Ramos (cell line): ENCODE results near the gene FAT1.

Experiments
- in situ Hi-C: fragments of 300-500 bp; cut with MboI; formaldehyde crosslinking; loops from one replicate; pipeline ENCODE4 v1.14.3; 2022; ENCODE audit warnings: low sequenced_read_pairs; ENCODE audit not compliant: unreplicated experiment

The FAT1 gene

DNA sequence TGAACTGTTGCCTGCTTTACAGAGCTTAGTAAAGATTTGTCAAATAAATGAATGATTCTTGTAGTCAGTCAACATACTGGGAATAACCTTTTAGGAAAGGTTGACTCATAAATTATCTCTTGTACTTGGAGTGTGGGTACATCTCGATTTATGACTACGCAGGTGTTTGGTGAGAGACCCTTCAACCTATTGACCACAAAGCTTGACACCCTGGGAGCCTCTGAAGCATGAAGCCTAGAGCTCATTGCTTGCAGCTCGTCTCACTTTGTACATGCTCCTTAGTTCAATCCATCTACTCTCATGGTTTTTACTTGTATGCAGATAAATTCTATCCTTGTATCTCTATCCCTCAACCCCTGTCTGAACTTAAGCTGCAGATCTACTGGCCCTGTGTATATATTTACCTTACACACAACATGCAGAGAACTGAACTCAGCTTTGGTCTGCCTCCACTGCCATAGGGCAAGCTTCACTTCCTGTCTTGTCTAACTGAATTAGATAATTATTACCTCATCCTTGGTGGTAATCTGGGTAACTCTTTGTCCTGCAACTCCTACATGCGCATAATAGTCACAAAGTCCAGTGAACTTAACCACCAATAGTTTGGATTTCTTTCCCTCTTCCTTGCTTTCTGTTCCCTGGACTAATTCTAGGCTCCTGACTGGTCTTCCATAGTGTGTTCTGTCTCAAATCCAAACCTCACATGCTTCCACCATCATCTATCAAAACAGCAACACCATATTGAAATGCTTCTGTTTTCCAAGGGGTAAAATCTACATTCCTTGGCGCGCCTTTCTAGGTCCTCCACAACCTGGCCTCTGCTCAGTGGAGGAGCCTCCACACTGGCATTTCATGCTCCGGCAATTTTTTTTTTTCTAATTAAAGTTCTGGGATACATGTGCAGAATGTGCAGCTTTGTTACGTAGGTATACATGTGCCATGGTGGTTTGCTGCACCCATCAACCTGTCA lies 32.2 kb upstream of the FAT1 start:
- in situ Hi-C loops: no loop called here

DNA sequence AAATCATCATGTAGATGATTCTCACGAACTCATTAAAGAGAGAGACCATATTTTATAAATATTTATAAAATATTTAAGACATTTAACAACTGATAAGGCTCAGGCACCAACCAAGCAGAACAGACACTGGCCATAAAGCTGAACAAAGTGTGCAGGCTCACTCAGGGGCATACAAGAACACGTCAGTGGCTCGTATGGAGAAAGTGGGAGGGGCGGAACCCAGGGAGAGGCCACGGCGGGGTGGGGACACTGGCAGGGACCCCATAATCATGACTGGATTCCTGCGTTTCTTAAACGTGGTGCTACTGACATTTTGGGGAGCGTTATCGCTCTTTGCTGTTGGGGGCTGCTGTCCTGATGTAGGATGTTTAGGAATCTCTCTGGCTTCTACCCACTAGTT lies 31.3 kb upstream of the FAT1 start:
- in situ Hi-C loops: no loop called here

DNA sequence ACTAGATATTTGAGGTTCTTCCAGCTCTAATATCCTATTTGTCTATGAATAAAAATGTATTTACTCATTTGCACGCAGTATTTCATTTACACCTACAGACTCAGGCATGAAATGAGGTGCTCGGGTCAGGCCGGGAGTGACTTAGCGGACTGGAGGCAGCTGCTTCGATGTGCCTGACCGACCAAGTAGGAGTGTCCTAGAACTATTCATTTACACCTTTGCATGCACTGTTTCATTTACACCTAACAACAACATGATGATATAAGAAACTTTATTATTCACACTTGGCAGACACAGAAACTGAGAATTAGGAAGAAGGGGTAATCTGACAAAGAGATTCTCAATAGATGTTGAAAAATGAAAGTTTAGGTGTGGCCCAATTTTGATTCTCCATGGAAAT lies 28.7 kb upstream of the FAT1 start:
- in situ Hi-C loops: no loop called here

DNA sequence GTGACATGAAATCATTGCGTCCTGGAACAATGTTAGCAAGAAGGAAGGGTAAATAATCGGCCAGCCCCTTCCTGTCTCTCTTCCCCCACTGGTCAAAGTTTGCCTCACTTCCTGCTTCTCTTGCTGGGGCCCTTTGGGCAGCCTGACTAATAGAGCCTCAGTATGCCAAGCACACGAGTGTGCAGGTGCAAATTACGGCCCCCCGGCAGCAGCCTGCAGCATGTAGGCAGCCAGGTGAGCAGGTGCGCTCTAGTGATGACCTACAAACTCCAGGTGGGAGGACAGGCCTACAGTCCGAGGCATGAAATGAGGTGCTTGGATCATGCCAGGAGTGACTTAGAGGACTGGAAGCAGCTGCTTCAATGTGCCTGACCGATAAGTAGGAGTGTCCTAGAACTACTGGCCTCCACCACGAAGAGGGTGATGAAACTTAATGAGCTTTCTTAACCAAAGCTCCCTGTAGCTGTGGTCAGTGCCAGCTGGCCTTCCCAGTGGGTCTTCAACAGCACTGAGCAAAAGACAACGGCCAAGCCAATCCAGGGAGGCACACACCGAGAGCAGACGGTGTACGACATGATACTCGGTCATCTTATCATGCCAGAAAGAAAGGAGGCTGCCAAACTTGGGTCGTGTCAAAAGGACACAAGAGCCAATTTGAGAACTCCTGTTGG lies 26.1 kb upstream of the FAT1 start:
- in situ Hi-C loops: no loop called here

DNA sequence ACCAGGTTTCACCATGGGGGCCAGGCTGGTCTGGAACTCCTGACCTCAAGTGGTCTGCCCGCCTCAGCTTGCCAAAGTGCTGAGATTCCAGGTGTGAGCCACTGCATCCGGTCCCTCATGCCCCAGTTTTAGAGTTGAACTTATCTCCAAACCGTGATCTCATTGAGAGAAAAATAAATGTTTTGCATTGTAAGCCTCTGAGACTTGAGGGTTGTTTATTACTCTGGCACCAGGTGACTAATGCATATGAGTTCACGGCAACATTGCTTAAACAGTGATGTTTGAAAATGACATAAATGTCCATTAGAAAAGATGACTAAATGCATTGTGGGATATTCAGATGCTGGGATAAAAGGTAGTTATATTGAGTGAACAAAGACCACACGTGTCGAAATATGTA lies 22.9 kb upstream of the FAT1 start:
- in situ Hi-C loops: no loop called here

DNA sequence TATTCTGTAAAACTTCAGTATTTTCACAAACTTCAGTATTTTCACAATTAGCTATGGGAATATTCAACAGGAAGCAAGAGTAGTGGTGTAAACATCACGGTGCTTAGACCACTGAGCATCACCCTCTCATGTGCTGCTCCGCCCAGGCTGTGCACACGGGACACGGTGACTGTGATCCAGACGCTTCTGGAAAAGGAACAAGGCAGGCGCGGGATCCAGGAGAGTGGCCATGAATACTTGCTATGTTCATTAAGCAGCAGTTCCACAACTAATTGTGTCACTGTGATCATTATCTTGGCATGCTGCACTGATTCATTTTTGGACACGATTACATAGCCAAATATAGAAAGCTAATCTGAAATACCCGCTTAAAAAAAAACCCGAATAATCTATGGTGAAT lies 19.6 kb upstream of the FAT1 start:
- in situ Hi-C loops: no loop called here

DNA sequence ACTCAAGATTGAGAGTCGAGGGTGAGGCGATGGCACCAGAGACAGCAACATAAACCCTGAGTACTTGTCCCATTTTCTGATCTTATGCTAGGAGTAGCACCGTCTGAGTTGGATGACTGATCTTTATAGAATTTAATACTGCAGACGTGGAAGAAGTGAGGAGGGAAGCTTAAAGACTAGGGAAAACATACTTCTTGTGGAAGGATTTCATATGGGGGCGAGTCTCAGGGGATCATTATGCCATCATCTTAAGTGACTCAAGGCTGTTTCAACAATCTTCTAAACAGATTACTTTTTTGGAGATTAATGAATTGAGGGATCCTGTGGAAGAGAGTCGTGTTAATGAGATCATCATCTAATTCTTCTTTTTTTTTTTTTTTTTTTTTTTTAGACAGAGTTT lies 17.2 kb upstream of the FAT1 start:
- in situ Hi-C loops: no loop called here

DNA sequence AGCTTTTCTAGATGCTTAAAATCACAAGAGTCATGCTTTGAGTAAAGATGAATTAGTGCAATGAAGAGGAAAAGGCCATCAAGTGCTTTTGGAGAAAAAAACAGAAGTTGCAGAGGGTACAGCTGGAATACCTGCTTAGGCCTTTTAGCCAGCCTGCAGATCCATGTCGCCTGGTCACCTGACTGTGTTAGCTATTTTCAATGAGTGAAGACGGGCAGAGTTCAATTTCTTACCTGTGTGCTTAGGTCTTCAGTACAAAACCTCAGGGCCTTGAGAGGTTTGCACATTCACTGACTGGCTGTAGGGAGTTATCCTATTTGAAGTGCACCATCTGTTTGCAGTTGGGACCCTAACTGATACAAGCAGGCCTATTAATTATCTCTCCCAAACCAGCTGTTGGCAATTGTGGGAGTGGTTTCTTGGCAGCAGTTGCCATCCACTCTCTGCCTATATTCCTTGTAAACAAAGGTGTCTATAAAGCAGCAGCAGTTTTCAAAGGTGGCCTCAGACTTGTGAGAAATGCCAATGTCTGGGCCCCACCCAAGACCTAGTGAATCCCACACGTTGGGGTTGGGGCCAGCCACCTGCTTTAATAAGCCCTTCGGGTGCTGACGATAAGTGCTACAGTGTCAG lies 16.3 kb upstream of the FAT1 start:
- in situ Hi-C loops: no loop called here

DNA sequence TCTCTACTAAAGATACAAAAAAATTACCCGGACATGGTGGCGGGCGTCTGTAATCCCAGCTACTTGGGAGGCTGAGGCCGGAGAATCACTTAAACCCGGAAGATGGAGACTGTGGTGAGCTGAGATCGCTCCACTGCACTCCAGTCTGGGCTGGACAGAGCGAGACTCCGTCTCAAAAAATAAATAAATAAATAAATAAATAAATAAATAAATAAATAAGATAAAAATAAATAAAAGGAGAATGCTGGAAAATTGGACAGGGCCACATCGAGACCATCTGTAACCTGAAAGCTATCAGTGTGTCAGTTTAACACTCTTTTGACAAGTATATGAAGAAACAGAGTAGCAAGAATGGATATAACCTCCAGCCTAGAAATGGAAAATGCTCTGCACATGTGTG lies 15.7 kb upstream of the FAT1 start:
- in situ Hi-C loops: no loop called here

DNA sequence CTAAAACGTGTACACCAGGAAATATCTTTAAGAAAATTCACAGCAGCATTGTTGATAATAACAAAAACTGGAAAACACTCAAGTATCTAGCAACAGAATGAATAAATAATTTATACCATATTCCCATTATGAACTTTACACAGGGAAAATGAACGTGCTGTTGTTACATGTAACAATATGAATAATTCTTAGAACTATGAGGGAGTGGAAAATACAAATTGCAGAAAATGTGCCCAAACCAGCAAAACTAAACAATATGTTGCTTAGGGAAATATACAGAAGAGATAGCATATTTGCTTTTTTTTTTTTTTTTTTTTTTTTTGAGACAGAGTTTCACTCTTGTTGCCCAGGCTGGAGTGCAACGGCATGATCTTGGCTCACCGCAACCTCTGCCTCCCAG lies 14.8 kb upstream of the FAT1 start:
- in situ Hi-C loops: no loop called here

DNA sequence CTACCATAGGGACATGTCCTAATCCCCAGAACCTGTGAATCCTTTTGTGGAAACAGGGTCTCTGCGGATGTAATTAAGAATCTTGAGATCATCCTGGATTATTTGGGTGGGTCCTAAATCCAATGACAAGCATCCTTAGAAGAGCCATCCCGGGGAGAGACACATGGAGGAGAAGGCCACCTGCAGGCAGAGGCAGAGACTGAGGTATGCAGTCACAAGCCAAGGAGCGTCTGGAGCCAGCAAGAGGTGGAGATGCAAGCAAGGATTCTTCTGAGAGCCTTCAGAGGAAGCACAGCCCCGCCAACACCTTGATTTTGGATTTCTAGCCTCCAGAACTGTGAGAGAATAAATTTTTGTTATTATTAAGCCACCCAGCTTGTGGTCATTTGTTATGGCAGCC lies 13.8 kb upstream of the FAT1 start:
- in situ Hi-C loops: no loop called here

DNA sequence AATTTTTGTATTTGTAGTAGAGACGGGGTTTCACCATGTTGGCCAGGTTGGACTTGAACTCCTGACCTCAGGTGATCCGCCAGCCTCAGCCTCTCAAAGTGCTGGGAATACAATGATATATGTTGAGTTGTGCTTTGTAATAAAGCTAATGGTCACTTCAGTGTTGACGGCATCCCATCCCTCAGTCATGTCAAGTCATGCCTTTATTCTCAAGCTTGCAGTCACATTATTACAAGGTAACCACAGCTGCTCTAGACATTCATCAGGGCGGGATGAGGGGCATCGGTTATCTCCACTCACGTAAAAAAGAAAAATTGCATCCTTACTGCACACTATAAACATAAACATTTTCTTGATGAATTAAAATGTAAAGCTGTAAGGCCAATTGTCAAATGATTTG lies 12.8 kb upstream of the FAT1 start:
- in situ Hi-C loops: no loop called here

DNA sequence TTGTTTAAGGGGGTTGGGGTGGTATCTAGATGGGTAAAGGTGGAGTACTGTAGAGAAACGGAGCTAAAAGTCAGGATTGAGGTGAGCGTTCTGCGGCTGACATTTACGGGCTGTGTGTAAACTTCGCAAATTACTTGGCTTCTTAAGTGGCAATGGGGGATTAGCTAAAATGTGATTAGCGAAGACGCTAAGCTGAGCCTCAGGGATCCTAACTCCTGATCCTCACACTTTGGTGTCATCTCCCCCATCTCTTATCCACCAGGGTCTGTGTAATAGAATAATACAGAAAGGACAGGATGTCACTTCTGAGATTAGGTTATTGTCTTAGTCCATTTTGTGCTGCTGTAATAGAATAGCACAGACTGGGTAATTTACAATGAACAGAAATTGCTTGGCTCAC lies 10.6 kb upstream of the FAT1 start:
- in situ Hi-C loops: no loop called here

DNA sequence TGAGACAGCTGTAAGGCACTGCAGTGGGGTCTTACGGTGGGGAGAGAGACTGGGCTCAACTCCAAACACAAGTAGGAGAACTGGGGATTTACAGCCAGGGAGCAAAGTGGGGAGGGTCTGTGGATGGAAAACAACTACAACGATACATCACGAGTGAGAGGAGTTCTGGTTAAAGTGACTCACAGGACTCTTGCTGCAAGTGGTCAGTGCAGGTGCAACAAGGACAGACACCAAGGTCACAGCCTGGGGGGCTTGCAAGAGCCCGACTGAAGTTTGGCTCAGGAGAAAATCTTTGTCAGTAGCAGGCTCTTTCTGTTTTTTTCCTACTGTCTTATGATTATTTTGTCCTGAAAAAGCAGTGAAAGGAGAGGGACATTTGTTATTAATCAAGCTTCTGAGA lies 10.1 kb upstream of the FAT1 start:
- in situ Hi-C loops: no loop called here

DNA sequence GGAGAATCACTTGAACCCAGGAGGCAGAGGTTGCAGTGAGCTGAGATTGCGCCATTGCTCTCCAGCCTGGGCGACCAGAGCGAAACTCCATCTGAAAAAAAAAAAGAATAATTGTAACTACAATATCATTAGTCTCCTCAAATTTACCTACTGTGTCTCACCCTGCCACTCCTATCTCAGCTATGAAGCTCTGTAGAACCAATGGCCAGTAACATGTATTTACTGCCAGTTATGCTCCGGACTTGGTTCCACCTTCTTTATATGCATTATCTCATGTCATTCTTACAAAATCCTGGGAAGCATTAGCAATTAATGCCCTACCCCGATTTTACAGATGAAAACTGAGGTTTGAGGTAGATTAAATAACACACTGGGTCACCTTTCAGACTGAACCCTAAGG lies 7.0 kb upstream of the FAT1 start:
- in situ Hi-C loops: no loop called here

DNA sequence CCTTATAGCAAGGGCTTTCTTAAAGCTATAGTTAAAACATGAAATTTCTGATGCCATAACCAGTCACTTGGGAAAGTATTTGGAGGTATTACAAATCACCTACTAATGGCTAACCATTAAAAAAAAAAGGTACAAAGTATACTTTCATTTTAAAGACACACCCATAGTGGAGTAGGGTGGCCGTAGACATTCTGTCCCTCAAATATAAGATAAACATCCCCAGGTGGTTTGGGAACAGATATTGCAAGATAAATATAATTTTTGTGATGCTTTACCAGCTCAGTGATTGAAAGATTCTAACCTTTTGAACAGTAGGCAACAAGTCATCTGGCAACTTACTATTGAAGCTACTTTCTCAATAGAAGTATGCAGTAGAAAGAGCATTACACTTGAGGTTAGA lies 6.2 kb upstream of the FAT1 start:
- in situ Hi-C loops: no loop called here

DNA sequence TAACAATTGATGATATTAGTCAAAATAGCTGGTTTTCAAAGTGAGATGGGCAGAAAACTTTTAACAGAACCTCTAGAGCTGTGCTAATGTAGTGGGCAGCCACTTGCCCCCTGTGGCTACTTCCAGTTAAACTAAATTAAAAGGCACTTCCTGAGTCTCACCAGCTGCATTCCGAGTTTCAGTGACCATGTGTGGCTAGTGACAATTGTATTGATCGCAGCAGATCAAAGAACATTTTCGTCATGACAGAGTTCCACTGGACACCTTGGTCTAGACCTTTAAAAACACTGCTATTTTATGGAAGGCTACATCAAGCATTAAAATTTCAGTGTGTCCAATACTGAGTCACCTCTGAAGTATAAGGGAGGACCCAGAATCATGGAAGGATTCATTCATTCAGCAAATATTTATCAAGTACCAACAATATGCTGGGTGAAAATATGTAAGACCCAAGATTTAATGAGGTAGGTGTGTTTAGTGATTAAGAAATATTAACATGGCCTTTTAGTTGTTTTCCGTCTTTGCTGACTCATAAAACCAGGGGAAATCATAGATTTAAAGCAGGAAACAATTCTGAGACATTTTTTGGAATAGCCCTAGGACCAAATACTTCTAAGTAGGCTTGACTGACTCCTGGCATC lies 5.1 kb upstream of the FAT1 start:
- in situ Hi-C loops: no loop called here

DNA sequence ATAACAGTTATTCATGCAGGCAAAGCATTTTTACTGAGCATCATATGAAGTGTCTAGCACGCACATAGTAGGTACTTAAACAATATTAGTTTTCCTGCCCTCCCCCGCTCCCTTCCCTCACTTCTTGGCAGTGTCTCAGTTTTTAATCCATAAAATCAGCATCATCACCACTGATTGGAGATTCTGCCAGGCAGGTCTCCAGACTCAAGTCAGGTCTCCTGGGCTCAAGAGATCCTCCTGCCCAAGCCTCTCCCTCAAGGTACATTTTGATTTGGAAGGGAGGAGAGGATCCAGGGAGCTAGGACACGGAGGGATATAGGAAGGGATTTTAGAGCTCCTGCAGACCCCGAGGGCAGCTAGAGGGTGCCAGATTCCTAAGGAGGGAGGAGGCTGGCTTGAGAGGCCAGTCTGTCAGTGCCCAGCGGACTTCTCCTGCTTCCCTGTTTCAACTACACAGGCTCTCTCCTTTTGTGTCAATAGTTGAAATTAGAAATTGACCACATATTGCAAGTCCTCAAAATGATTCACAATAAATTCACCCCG lies 4.4 kb upstream of the FAT1 start:
- in situ Hi-C loops: no loop called here

DNA sequence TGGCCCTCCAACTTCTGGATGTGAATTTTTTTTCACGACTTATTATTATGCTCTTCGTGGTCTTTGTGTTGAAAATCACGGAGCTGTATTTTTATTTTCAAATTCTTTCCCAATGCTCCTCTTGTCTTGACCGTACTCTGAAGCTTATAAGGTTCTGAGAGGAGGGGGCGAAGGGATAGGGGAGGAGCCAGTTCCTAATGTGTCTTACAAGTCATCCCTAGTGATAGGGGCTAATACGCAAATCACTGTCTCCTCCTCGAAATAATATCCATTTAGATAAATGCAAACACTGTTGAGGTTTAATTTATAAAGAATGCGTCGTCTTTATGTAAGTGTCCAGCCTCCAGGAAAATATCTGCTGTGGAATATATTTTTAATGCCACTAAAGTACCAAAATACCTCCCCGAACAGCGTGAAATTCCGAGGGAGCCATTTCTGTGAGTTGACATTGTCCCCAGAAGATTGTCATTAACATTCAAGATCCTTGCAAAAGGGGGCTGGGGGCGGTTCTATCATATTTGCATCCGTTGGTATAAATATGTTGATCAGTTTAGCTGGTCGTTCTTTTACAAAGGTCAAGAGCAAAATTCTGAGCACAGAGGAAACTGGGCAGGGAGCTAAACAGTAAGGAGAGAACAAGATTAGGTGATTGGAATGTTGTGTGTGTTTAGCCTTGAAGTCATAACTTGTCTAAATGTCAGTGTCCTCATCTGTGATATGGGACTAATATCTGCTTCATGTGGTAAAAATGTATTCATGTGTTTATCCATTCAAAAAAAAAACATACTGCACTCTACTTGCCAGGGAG lies 3.7 kb upstream of the FAT1 start:
- in situ Hi-C loops: no loop called here
